HCT116 (cell line): Measurements from ENCODE around the gene CHRD. TPM values are rescaled to one million over a fixed set of nuclear protein-coding genes. Genes with fewer than 3 reads are reported as not detected.
A peak's percentile ranks its signal among the peaks of the same experiment; 100 is the strongest.

Experiments used
- ATAC-seq: fragments of 200-7000 bp; cut with Tn5 transposase; 2 replicates; pipeline ENCODE4 v1.9.1; 2020; ENCODE audit warnings: mild to moderate bottlenecking, moderate library complexity
- BruUV-seq: library from RNA; stranded (reverse); fragments of 400-500 nt; replicated peaks from 2 replicates; lab custom pipeline; 2021; lab: Mats Ljungman, UMichigan
- CTCF ChIA-PET: fragments of 300-600 bp; sonication (Branson Sonifier 250); formaldehyde crosslinking; loops from one replicate; lab custom pipeline; 2021; ENCODE audit warnings: antibody characterized with exemption; lab: Charles Lee
- POLR2A ChIA-PET: fragments of 300-600, 350-600 bp; sonication (Branson Sonifier 250); formaldehyde crosslinking; loops from one replicate; lab custom pipeline; 2021; ENCODE audit warnings: antibody characterized with exemption; lab: Charles Lee
- RAD21 ChIA-PET, 2 experiments: fragments of 300-600 bp; sonication (Branson Sonifier 250); formaldehyde crosslinking; loops; one replicate each; lab custom pipeline; 2023; ENCODE audit warnings: low total read pairs in 2 of 2; ENCODE audit not compliant: uncharacterized antibody in 2 of 2, unreplicated experiment in 2 of 2, low non-redundant PET in 1 of 2; lab: Charles Lee
- DNase-seq: peaks from one replicate; pipeline ENCODE4 v3.0.0-alpha.2; 2010; ENCODE audit warnings: low read depth, low spot score
- H2AFZ ChIP-seq: fragments of 200-600 bp; shearing (Covaris generic), sonication (generic); 2 replicates; pipeline ENCODE4 v1.6.1; 2017; ENCODE audit warnings: low read depth, mixed run types, mixed read lengths, antibody characterized with exemption, low read length; ENCODE audit not compliant: poor library complexity, severe bottlenecking
- H3K27ac ChIP-seq: 2 replicates; pipeline ENCODE4 v1.5.1; 2012; ENCODE audit warnings: low read depth, low read length
- H3K27me3 ChIP-seq: fragments of 200-600 bp; sonication (generic); 2 replicates; pipeline ENCODE4 v1.6.1; 2016; ENCODE audit warnings: mixed run types, low read length, mixed read lengths; ENCODE audit not compliant: insufficient read depth
- H3K36me3 ChIP-seq, 2 experiments: fragments of 200-500 bp in 1 of 2; fragments of 200-600 bp in 1 of 2; sonication (Bioruptor generic) in 1 of 2; sonication (generic) in 1 of 2; 2 replicates each; pipeline versions ENCODE4 v1.5.1 to v1.6.1; 2014 to 2016; ENCODE audit warnings: low read length in 2 of 2, inconsistent platforms in 1 of 2, mixed read lengths in 1 of 2, mixed run types in 1 of 2; ENCODE audit not compliant: insufficient read depth in 2 of 2, control insufficient read depth in 1 of 2
- H3K4me1 ChIP-seq, 2 experiments: fragments of 200-600 bp in 1 of 2; sonication (generic) in 1 of 2; 2 replicates each; pipeline versions ENCODE4 v1.5.1 to v1.6.1; 2012 to 2017; ENCODE audit warnings: low read length in 2 of 2, inconsistent platforms in 1 of 2, mild to moderate bottlenecking in 1 of 2, mixed read lengths in 1 of 2, mixed run types in 1 of 2, moderate library complexity in 1 of 2; ENCODE audit not compliant: insufficient read depth in 2 of 2, control insufficient read depth in 1 of 2
- H3K4me2 ChIP-seq: fragments of 200-600 bp; sonication (generic); 2 replicates; pipeline ENCODE4 v1.6.1; 2017; ENCODE audit warnings: mixed run types, low read length, mixed read lengths
- H3K4me3 ChIP-seq, 2 experiments: fragments of 200-600 bp in 1 of 2; sonication (generic) in 1 of 2; replicated peaks in 1 of 2; 2 replicates each; pipeline ENCODE4 v1.5.1; 2011 to 2016; ENCODE audit warnings: low read length in 2 of 2, control low read depth in 1 of 2, low read depth in 1 of 2, mild to moderate bottlenecking in 1 of 2, mixed read lengths in 1 of 2, mixed run types in 1 of 2
- H3K79me2 ChIP-seq: fragments of 200-600 bp; sonication (generic); 2 replicates; pipeline ENCODE4 v1.6.1; 2017; ENCODE audit warnings: mild to moderate bottlenecking, mixed run types, low read length, moderate library complexity, mixed read lengths; ENCODE audit not compliant: insufficient read depth
- H3K9ac ChIP-seq: fragments of 200-600 bp; sonication (generic); 2 replicates; pipeline ENCODE4 v1.6.1; 2016; ENCODE audit warnings: low read length, mixed read lengths
- H3K9me2 ChIP-seq: fragments of 200-600 bp; sonication (generic), shearing (Covaris generic); 2 replicates; pipeline ENCODE4 v1.6.1; 2017; ENCODE audit warnings: mixed run types, mild to moderate bottlenecking, moderate library complexity; ENCODE audit not compliant: insufficient read depth
- H3K9me3 ChIP-seq, 2 experiments: fragments of 200-500 bp in 1 of 2; fragments of 200-600 bp in 1 of 2; sonication (Bioruptor generic) in 1 of 2; sonication (generic) in 1 of 2; 2 replicates each; pipeline ENCODE4 v1.6.1; 2014 to 2017; ENCODE audit warnings: low read length in 2 of 2, mixed read lengths in 2 of 2, inconsistent platforms in 1 of 2, low read depth in 1 of 2, mild to moderate bottlenecking in 1 of 2, mixed run types in 1 of 2, moderate library complexity in 1 of 2; ENCODE audit not compliant: control insufficient read depth in 1 of 2, insufficient read depth in 1 of 2
- H4K20me1 ChIP-seq: fragments of 200-600 bp; sonication (generic), shearing (Covaris generic); 2 replicates; pipeline ENCODE4 v1.6.1; 2017; ENCODE audit warnings: mixed run types, mild to moderate bottlenecking, moderate library complexity; ENCODE audit not compliant: insufficient read depth
- CTCF ChIP-seq, 3 experiments: fragments of 200-600 bp in 1 of 3; sonication (generic) in 1 of 3; IDR thresholded peaks in 2 of 3; conservative IDR thresholded peaks in 1 of 3; 2 replicates each; pipeline ENCODE4 v1.5.1; 2012 to 2017; ENCODE audit warnings: low read depth in 2 of 3, low read length in 2 of 3, antibody characterized with exemption in 1 of 3, borderline replicate concordance in 1 of 3, control low read depth in 1 of 3, mild to moderate bottlenecking in 1 of 3, mixed read lengths in 1 of 3, mixed run types in 1 of 3, moderate library complexity in 1 of 3; ENCODE audit not compliant: insufficient read depth in 1 of 3
- EZH2phosphoT487 ChIP-seq: fragments of 200-600 bp; IDR thresholded peaks from 2 replicates; pipeline ENCODE4 v1.6.1; 2018; ENCODE audit warnings: antibody characterized with exemption, borderline replicate concordance
- POLR2AphosphoS5 ChIP-seq: IDR thresholded peaks from 2 replicates; pipeline ENCODE4 v1.6.1; 2011; ENCODE audit warnings: mild to moderate bottlenecking, low read depth, low read length, moderate library complexity
- REST ChIP-seq: IDR thresholded peaks from 2 replicates; pipeline ENCODE4 v1.6.1; 2012; ENCODE audit warnings: low read depth
- YY1 ChIP-seq: IDR thresholded peaks from 2 replicates; pipeline ENCODE4 v1.6.1; 2011; ENCODE audit warnings: low read length, low read depth, moderate library complexity, mild to moderate bottlenecking; ENCODE audit not compliant: insufficient replicate concordance; ENCODE audit errors: extremely low read depth
- intact Hi-C: fragments of 100-400 bp; cut with micrococcal nuclease; formaldehyde crosslinking; loops from 2 replicates; pipeline ENCODE4 v1.10.0; 2022
- total RNA-seq: library from RNA; stranded (reverse); gene quantifications from one replicate; pipeline ENCODE4 v1.2.1, GENCODE V29; 2021; ENCODE audit not compliant: unreplicated experiment

The CHRD gene
- total RNA-seq, 1 experiment from 2014 or later: 8.0 TPM

DNA sequence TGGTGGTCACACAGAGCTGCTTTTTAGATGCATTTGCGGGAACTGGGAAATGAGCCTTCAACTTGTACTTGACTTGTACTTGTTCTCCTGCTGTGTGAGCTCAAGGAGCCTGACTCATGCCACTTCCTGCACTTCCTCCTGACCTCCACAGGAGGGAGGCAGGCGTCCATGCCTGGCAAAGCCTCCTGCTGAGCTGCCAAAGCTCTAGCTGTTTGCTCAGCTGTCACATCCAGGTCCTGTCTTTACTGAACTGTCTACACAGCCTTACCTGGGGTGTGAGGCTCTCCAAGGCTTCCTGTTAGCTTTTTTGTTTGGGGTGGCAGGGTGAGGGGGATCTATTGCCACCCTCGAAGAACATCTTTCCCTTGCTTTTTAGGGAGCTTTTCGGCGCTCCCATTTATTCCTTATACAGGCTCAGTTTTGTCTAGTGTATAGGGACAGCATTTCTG is 8.3 kb upstream of the CHRD start:
- TF ChIP-seq CTCF (IDR thresholded peaks at IDR 0.05 in 2 of 3, conservative IDR thresholded peaks at IDR 0.05 in 1 of 3; ENCODE audit: borderline replicate concordance in 1 of 3, insufficient read depth in 1 of 3, low read depth in 2 of 3, low read length in 2 of 3): peak in 2 of 3 experiments; percentile 95 to 98; a peak in 4 of 6 replicates
- TF ChIP-seq POLR2AphosphoS5: peak; percentile 41
- TF ChIP-seq REST: no peak
- TF ChIP-seq YY1: peak; percentile 27
- TF ChIP-seq EZH2phosphoT487: no peak
- ATAC-seq: peak; percentile 93
- Histone ChIP-seq H3K4me3 (no peak overlapping the region), H3K4me1 (peaks cover 5 to 23% of the 10 kb centered on the region in 2 experiments; a peak in 3 of 4 replicates), H3K4me2 (peak overlapping the region; percentile 20; the same call in 1 of the 2 replicates), H4K20me1 (peaks cover 5% of the 10 kb centered on the region; the same call in 1 of the 2 replicates), H2AFZ (no peak overlapping the region), H3K9ac (no peak overlapping the region), H3K27me3 (no peaks in the 10 kb centered on the region), H3K79me2 (peaks cover 5% of the 10 kb centered on the region), H3K36me3 (peaks cover 18 to 27% of the 10 kb centered on the region in 2 experiments; a peak in 3 of 4 replicates), H3K27ac (peak overlapping the region; percentile 4; the same call in 1 of the 2 replicates), H3K9me3 (no peaks in the 10 kb centered on the region), H3K9me2 (no peaks in the 10 kb centered on the region)
- intact Hi-C loops: loop anchor here (1.0 to 10.0 kb wide), 5 partner anchors 47 to 403 kb away; no protein-coding TSS in a partner anchor
- peak; percentile 73 for DNase-seq
- BruUV-seq: no TSS peak
- POLR2A ChIA-PET: interaction anchor here (0.6 to 1.6 kb wide), 8 partner anchors 9 to 189 kb away, joined by 3 to 13 read pairs (median 4); no protein-coding TSS in a partner anchor
- RAD21 ChIA-PET: interaction anchor here (0.5 to 2.2 kb wide), 13 partner anchors 9 to 189 kb away, joined by 3 to 19 read pairs (median 5); partner anchors contain the start of genes EPHB3 (in 1 of the 2) and POLR2H (in 1 of the 2)
- CTCF ChIA-PET: interaction anchor here (0.6 to 6.1 kb wide), 27 partner anchors 9 to 476 kb away, joined by 3 to 152 read pairs (median 5); partner anchors contain the start of gene CHRD
